ENCODE measurements around the gene PPP1R14B.
A peak's percentile ranks its signal among the peaks of the same experiment; 100 is the strongest.

PPP1R14B gene, protein sequence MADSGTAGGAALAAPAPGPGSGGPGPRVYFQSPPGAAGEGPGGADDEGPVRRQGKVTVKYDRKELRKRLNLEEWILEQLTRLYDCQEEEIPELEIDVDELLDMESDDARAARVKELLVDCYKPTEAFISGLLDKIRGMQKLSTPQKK

DNA sequence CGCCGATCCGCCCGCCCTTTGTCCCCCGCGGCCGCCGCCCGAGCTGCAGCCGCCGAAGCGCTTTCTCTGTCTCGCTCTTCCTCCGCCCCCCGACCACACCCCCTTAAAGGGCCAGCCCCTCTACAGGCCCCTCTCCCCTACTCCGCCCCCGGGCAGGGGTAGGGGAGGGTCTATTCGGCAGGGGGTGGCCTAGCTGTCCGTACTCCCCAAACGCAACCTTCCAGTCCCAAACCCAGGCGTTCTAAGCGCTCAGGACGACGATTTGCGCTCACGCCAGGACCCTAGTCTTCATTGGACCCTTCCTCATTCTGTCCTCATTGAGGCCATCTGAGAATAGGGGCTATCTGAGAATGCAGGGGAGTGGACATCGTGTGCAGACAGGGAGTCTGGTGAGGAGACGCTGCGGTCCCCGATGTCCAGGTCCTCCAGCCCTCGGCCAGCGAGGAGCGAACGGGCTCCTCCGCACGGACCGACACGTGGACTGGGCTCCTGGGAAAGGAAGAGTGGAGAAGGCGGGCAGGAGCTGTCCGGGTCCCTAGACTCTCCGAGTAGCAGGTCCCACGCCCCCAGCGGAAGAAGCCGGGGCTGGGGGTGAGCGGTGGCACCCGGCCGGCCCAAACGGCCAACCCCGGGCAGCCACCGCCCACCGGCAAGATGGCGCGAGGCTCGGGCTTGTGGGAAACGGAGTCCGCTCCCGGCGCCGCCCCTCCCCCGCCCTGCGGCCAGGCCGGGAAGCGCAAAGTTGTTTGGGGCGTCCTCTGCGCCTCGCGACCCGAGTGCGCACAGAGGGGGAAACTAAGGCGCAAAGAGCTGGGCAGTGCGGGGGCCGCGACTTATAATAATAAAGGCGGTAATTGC lies at the start of gene PPP1R14B:
Gene PPP1R14B, minus strand, starts transcription at position 73 of the 858 bp plus-strand sequence. CDS start 270 bp downstream, outside the sequence.
- DNase-seq: peak; percentile 95

- DNase-seq: no peak
Observed at GRCh38 chr11:64296236-64296635, 49.5 kb upstream of the PPP1R14B start.

GRCh38 chr11:64295760-64296159 lies 49.0 kb upstream of the PPP1R14B start:
- DNase-seq: no peak

GRCh38 chr11:64294774-64295173 lies 48.0 kb upstream of the PPP1R14B start:
- DNase-seq: peak; percentile 72

- DNase-seq: no peak
Observed at GRCh38 chr11:64292460-64293254, 45.9 kb upstream of the PPP1R14B start.

DNA sequence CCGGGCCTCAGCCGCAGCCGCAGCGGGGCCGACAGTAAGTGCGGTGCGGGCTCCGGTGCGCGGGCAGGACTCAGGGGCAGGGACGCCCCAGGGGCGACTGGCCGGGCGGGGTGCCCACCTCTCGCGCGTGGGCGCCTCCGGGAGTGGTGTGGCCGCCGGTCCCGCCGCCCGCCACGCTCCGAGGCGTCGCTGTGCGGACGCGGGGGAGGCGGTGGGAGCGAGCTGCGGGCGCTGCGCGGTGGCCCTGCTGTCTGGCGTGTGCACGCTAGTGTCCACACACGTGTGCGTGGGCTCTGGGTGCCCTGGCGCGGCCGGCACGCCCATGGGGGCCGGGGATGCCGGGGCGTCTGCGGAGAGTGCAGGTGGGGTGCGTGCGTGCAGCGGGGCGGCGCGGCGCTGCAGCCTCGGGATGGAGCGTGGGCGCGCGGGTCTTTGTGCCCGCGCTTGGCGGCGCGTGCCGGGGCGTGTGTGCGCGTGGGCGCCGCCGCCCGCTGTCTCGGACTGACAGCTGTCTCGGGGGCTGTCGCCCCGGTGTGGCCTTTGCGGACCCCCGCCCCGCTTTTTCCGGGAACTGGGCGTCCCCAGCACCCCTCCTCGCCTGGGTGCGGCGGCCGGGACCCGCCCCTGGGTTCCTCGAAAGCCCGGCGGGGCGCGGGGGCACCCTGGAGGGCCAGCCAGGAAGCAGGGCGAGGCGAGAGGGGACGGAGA lies 45.2 kb upstream of the PPP1R14B start:
- no peak for DNase-seq

- no peak for DNase-seq
Observed at GRCh38 chr11:64291262-64291751, 44.6 kb upstream of the PPP1R14B start, which contains the start of gene KCNK4. TSS of gene KCNK4 (plus strand) at chr11:64291302. CDS start at chr11:64293019, 1,717 bp downstream.

- DNase-seq: no peak
Observed at GRCh38 chr11:64290352-64291261, 43.9 kb upstream of the PPP1R14B start.

GRCh38 chr11:64289002-64289564 lies 42.3 kb upstream of the PPP1R14B start:
- no peak for DNase-seq

GRCh38 chr11:64288353-64288750 lies 41.6 kb upstream of the PPP1R14B start:
- DNase-seq: no peak

GRCh38 chr11:64287676-64288352 lies 41.1 kb upstream of the PPP1R14B start:
- no peak for DNase-seq

- no peak for DNase-seq
Observed at GRCh38 chr11:64286801-64287159, 40.0 kb upstream of the PPP1R14B start.

GRCh38 chr11:64285885-64286800 lies 39.4 kb upstream of the PPP1R14B start:
- peak; percentile 63 for DNase-seq

- DNase-seq: peak; percentile 83
Observed at GRCh38 chr11:64284962-64285884, 38.5 kb upstream of the PPP1R14B start, which contains the start of gene GPR137. TSS of gene GPR137 (plus strand) at chr11:64285848. CDS start at chr11:64286525, 677 bp downstream.

DNA sequence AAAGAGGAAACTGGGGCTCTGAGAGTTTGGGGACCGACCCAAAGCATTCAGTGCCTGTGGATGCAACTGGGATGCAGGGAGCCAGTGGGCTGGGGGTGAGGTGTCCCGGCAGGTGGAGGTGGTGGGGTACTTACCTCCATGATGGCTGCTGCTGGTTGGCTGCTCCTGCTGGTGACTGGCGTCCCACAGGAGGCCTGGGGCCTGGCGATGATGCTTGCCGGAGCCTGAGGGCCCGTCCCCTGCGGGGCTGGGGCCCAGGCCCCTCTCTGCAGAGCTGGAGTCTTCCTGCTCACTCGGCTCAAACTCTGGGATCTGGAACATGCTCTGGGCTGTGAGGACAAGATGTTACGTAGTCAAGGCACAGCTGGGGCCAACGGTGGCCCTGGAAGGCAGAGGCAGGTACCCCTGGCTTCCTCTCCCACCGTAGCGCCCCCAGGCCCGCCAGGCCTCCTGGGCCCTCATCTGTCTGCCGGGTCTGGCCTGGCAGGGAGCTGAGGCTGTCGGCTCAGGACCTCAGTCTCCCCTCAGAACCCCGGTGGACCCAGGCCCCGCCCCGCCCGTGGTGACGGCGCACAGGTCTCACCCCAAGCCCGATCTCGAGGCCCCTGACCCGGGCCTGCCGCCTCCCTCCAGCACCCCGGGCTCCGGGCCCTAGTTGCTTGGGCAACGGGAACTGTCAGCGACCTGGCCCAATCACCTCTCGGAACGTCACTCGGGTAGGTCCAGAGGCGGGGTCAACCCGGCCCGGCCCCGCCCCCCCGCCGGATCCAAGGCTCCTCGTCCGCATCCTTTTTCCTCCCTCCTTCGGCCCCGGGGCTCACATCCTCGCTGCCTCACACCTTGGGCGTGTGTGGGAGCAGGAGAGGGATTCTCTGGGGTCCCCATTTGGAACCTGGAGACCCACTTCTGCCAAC lies 37.6 kb upstream of the PPP1R14B start, which contains the start of gene BAD:
Gene BAD, minus strand, starts transcription at position 618 of the 914 bp plus-strand sequence. Its CDS starts 297 bp downstream, at position 321.
- peak; percentile 97 for DNase-seq

GRCh38 chr11:64283092-64283491 lies 36.3 kb upstream of the PPP1R14B start:
- no peak for DNase-seq
